ENCODE results near the gene PRKCH.

GRCh38 chr14:61512026-61512834, 190.9 kb downstream of the PRKCH start:
- no peak for TF ChIP-seq CTCF (IDR thresholded peaks at IDR 0.05; ENCODE audit: extremely low read depth in 1 of 2, insufficient read depth in 1 of 2, low read depth in 1 of 2, low read length in 2 of 2)
- no peak for TF ChIP-seq POLR2AphosphoS5 (IDR thresholded peaks at IDR 0.05; ENCODE audit: insufficient read depth, low read depth, low read length)
- no peak for TF ChIP-seq MYC (IDR thresholded peaks at IDR 0.05; ENCODE audit: low read depth, low read length)
- no peak for TF ChIP-seq EZH2 (IDR thresholded peaks at IDR 0.05; ENCODE audit: borderline replicate concordance, low read depth, low read length, severe bottlenecking)
- TF ChIP-seq POLR2A (IDR thresholded peaks at IDR 0.05; ENCODE audit: low read depth, low read length), result no peak
- no peak for TF ChIP-seq FOS (IDR thresholded peaks at IDR 0.05; ENCODE audit: borderline replicate concordance, insufficient read depth, low read length)
- no peak for TF ChIP-seq MAX (IDR thresholded peaks at IDR 0.05; ENCODE audit: insufficient read depth, insufficient read length)
